Measurements from ENCODE around the gene SLC39A7. TPM values are rescaled to one million over a fixed set of nuclear protein-coding genes. Genes with fewer than 3 reads are reported as not detected.

Gene SLC39A7
- polyA plus RNA-seq, 4 donors = 38.9 to 162 (median 79.1) TPM

DNA sequence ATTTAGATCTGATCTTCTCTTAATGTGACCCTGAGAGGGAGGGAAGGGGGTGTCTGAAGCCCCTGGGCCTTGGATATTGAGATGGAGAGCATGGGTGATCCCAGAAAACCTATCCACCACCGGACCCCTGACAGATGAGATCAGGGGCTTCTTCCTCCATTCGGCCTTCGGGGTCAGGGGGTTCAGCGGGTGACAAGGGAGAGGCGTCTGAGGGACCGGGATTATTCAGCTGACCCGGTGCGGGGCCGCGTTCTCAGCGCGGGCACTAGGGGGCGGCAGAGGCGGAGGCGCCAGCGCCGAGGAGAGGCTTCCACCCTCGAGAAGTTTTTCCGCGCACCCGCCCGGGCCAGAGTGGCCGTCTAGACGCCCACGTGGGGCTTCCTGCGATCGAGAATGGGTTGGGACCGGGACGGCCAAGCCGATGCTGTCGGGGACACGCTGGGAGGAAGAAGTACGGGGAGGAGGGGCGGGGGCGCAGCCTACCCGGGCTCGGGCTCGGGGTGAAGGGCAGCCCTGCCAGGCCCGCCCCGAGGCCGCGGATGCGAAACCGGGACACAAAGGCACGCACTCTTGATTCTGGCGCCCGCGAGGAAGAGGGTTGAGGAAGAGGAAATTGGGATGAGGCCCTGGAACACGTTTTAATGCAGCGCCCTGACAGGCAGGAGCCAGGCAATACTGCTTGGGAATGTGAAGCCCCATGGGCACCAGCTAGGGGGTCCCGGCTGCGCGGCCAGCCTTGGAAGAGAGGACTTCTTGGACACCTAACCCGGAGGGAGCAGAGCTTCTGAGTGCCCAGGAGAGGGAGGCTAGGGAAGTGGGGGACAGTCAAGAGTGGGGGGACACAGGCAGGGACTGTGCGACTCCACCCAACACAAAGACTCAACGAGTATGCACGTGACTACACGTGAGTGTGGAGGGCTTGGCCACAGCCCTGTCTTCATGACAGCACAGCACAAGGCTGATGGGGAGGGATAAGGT lies 39.0 kb upstream of the SLC39A7 start:
- no peak for FAIRE-seq
- 7 to 8% (median 7%) methylated on average over 45 to 58 of the region's 58 CpGs for WGBS, 3 donors
- H3K27ac ChIP-seq (ENCODE audit: low read depth in 1 of 3, low read length in 2 of 3) = peak overlapping the region in 1 of 3 donors; percentile 59

DNA sequence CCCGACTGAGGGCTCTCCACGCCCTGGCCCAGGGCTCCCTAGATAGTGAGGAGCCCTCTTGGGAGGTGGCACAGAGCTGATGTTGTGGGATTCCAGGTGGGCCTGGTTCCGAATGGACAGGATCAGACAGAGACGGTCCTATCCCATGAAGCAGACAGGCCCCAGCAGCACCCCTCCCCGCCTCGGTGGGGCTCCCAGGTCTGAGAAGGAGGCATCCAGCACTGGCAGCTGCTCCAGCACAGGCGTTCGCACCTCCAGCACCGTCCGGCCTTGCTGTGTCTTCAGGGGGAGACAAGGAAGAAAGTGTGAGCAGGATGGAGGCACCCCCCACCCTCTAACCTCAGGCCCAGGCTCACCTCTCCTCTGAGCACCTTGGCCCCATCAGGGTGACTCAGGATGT lies 37.1 kb upstream of the SLC39A7 start:
- 52 to 80% (median 77%) methylated on average over 8 to 10 of the region's 10 CpGs for WGBS, 3 donors
- Histone ChIP-seq H3K27me3 (ENCODE audit: control insufficient read depth in 3 of 3, insufficient read depth in 3 of 3, low read length in 3 of 3) (peaks cover 0 to 7% (median 0%) of the 10 kb centered on the region in 3 donors), H3K4me3 (ENCODE audit: low read depth in 1 of 3, low read length in 3 of 3) (no peak overlapping the region), H3K27ac (ENCODE audit: low read depth in 1 of 3, low read length in 2 of 3) (no peak overlapping the region), H3K36me3 (ENCODE audit: control insufficient read depth in 3 of 3, insufficient read depth in 2 of 3, low read depth in 1 of 3, low read length in 3 of 3) (no peaks in the 10 kb centered on the region), H3K4me1 (ENCODE audit: control insufficient read depth in 3 of 3, insufficient read depth in 2 of 3, low read depth in 1 of 3, low read length in 2 of 3) (peaks cover 2 to 8% (median 6%) of the 10 kb centered on the region in 3 donors), H3K9me3 (ENCODE audit: control insufficient read depth in 2 of 2, insufficient read depth in 1 of 2, low read depth in 1 of 2, low read length in 1 of 2) (no peaks in the 10 kb centered on the region)
- no peak for FAIRE-seq
- no peak for DNase-seq

More for the DNA sequence above, 39.0 kb upstream of the SLC39A7 start:
- Histone ChIP-seq H3K36me3 (ENCODE audit: control insufficient read depth in 3 of 3, insufficient read depth in 2 of 3, low read depth in 1 of 3, low read length in 3 of 3) (no peaks in the 10 kb centered on the region), H3K4me3 (ENCODE audit: low read depth in 1 of 3, low read length in 3 of 3) (peak overlapping the region in 2 of 3 donors; percentile 38 to 47), H3K4me1 (ENCODE audit: control insufficient read depth in 3 of 3, insufficient read depth in 2 of 3, low read depth in 1 of 3, low read length in 2 of 3) (peaks cover 2 to 8% (median 6%) of the 10 kb centered on the region in 3 donors), H3K9me3 (ENCODE audit: control insufficient read depth in 2 of 2, insufficient read depth in 1 of 2, low read depth in 1 of 2, low read length in 1 of 2) (no peaks in the 10 kb centered on the region), H3K27me3 (ENCODE audit: control insufficient read depth in 3 of 3, insufficient read depth in 3 of 3, low read length in 3 of 3) (peaks cover 0 to 7% (median 0%) of the 10 kb centered on the region in 3 donors)
- peak; percentile 64 to 86 for DNase-seq

DNA sequence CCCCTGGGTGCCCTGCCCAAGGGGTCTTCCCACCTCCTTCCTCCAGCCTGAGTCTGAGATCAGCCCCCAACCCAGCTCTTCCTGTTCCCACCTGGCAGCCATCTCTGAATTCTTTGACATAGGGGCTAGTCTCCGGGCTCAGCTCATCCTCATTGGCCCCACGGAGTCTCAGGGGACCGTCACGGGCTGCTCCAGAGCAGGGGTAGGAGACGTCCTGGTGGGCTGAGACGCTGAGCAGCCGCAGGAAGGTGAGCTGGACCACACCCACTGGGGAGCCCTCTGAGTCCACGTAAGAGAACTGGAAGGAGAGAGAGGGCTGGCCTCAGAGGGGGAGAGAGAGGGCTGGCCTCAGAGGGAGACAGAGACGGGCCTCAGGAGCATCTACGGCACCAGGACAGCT lies 36.5 kb upstream of the SLC39A7 start:
- no peak for DNase-seq
- 48 to 57% (median 54%) methylated on average over 10 of the region's 10 CpGs for WGBS, 3 donors
- Histone ChIP-seq H3K27me3 (ENCODE audit: control insufficient read depth in 3 of 3, insufficient read depth in 3 of 3, low read length in 3 of 3) (peaks cover 0 to 7% (median 0%) of the 10 kb centered on the region in 3 donors), H3K36me3 (ENCODE audit: control insufficient read depth in 3 of 3, insufficient read depth in 2 of 3, low read depth in 1 of 3, low read length in 3 of 3) (no peaks in the 10 kb centered on the region), H3K4me3 (ENCODE audit: low read depth in 1 of 3, low read length in 3 of 3) (no peak overlapping the region), H3K27ac (ENCODE audit: low read depth in 1 of 3, low read length in 2 of 3) (no peak overlapping the region), H3K4me1 (ENCODE audit: control insufficient read depth in 3 of 3, insufficient read depth in 2 of 3, low read depth in 1 of 3, low read length in 2 of 3) (peaks cover 2 to 8% (median 6%) of the 10 kb centered on the region in 3 donors), H3K9me3 (ENCODE audit: control insufficient read depth in 2 of 2, insufficient read depth in 1 of 2, low read depth in 1 of 2, low read length in 1 of 2) (no peaks in the 10 kb centered on the region)
- FAIRE-seq = no peak

DNA sequence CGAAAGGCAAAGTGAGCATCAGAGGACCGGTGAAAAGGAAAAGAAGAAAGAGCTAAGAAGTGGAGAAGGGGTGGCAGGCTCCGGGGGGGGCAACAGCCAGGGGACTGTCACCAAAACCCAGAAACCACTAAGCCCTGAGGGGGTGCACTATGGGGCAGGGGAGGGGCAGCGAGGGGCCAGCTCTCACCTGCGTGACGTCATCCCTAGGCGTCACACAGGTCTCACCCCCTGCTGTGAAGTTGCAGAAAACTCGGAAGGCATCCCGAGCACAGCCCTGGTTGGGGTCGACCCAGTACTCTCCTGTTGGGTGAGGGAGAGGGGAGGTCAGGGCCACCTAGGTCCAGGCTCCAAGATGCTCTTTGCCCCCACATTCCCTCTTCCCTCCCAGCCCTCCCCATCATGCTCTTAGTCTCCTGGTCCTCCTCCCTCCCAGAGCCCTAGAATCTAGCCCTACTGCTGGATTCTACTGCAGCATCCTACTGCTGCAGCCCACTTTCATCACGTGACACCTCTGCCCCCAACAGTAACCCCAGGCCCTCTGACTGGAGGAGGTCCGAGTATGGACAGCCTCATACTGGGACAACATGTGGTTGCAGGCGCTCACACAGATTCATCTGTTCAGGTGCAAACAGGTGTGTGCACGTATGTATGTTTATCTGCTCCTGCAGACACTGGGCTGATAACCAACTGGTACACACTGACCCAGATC lies 35.8 kb upstream of the SLC39A7 start:
- WGBS, 3 donors = 47 to 64% (median 51%) methylated on average over 12 to 14 of the region's 14 CpGs
- no peak overlapping the region for H3K4me3 ChIP-seq (ENCODE audit: low read depth in 1 of 3, low read length in 3 of 3)
- peaks cover 2 to 8% (median 6%) of the 10 kb centered on the region in 3 donors for H3K4me1 ChIP-seq (ENCODE audit: control insufficient read depth in 3 of 3, insufficient read depth in 2 of 3, low read depth in 1 of 3, low read length in 2 of 3)
- DNase-seq = no peak
- FAIRE-seq = no peak
- H3K27ac ChIP-seq (ENCODE audit: low read depth in 1 of 3, low read length in 2 of 3) = no peak overlapping the region
- H3K36me3 ChIP-seq (ENCODE audit: control insufficient read depth in 3 of 3, insufficient read depth in 2 of 3, low read depth in 1 of 3, low read length in 3 of 3) = no peaks in the 10 kb centered on the region
- no peaks in the 10 kb centered on the region for H3K9me3 ChIP-seq (ENCODE audit: control insufficient read depth in 2 of 2, insufficient read depth in 1 of 2, low read depth in 1 of 2, low read length in 1 of 2)
- H3K27me3 ChIP-seq (ENCODE audit: control insufficient read depth in 3 of 3, insufficient read depth in 3 of 3, low read length in 3 of 3) = peaks cover 0 to 7% (median 0%) of the 10 kb centered on the region in 3 donors

GRCh38 chr6:33165581-33166258 lies 34.9 kb upstream of the SLC39A7 start:
- no peak overlapping the region for H3K4me3 ChIP-seq (ENCODE audit: low read depth in 1 of 3, low read length in 3 of 3)
- no peak overlapping the region for H3K27ac ChIP-seq (ENCODE audit: low read depth in 1 of 3, low read length in 2 of 3)
- FAIRE-seq (no peak), DNase-seq (no peak)
- peaks cover 2 to 8% (median 6%) of the 10 kb centered on the region in 3 donors for H3K4me1 ChIP-seq (ENCODE audit: control insufficient read depth in 3 of 3, insufficient read depth in 2 of 3, low read depth in 1 of 3, low read length in 2 of 3)
- no peaks in the 10 kb centered on the region for H3K36me3 ChIP-seq (ENCODE audit: control insufficient read depth in 3 of 3, insufficient read depth in 2 of 3, low read depth in 1 of 3, low read length in 3 of 3)
- H3K9me3 ChIP-seq (ENCODE audit: control insufficient read depth in 2 of 2, insufficient read depth in 1 of 2, low read depth in 1 of 2, low read length in 1 of 2) = no peaks in the 10 kb centered on the region
- H3K27me3 ChIP-seq (ENCODE audit: control insufficient read depth in 3 of 3, insufficient read depth in 3 of 3, low read length in 3 of 3) = peaks cover 0 to 7% (median 0%) of the 10 kb centered on the region in 3 donors
- 81 to 84% (median 83%) methylated on average over 17 of the region's 17 CpGs for WGBS, 3 donors

- FAIRE-seq = no peak
- DNase-seq = no peak
- no peak overlapping the region for H3K27ac ChIP-seq (ENCODE audit: low read depth in 1 of 3, low read length in 2 of 3)
- no peaks in the 10 kb centered on the region for H3K9me3 ChIP-seq (ENCODE audit: control insufficient read depth in 2 of 2, insufficient read depth in 1 of 2, low read depth in 1 of 2, low read length in 1 of 2)
- no peak overlapping the region for H3K4me3 ChIP-seq (ENCODE audit: low read depth in 1 of 3, low read length in 3 of 3)
- H3K36me3 ChIP-seq (ENCODE audit: control insufficient read depth in 3 of 3, insufficient read depth in 2 of 3, low read depth in 1 of 3, low read length in 3 of 3) = no peaks in the 10 kb centered on the region
- peaks cover 0 to 5% (median under 1%) of the 10 kb centered on the region in 3 donors for H3K4me1 ChIP-seq (ENCODE audit: control insufficient read depth in 3 of 3, insufficient read depth in 2 of 3, low read depth in 1 of 3, low read length in 2 of 3)
- 19 to 78% (median 65%) methylated on average over 2 to 6 of the region's 6 CpGs for WGBS, 3 donors
- H3K27me3 ChIP-seq (ENCODE audit: control insufficient read depth in 3 of 3, insufficient read depth in 3 of 3, low read length in 3 of 3) = peaks cover 0 to 7% (median 0%) of the 10 kb centered on the region in 3 donors
These were observed 34.3 kb upstream of the SLC39A7 start for GRCh38 chr6:33166363-33166762.

DNA sequence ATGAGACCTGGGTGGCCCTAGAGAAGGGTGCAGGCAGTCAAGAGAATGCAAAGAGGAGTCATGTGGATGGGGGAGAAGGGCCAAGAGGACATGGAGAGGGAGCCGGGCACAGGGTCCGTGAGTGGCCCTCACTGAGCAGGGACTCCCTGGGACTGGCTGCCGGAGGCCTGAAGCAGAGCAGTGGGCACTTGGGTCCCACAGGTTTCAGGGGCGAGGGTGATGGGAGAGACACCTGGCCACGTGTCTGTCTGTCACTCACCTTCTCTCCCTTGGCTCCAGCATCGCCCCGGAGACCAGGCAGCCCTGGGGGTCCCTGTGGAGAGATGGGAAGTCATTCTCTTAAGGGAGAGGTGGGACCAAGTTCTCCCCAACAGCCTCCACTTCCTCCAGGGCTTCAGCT lies 33.9 kb upstream of the SLC39A7 start:
- H3K4me3 ChIP-seq (ENCODE audit: low read depth in 1 of 3, low read length in 3 of 3) = no peak overlapping the region
- FAIRE-seq (no peak), DNase-seq (no peak)
- no peaks in the 10 kb centered on the region for H3K9me3 ChIP-seq (ENCODE audit: control insufficient read depth in 2 of 2, insufficient read depth in 1 of 2, low read depth in 1 of 2, low read length in 1 of 2)
- H3K4me1 ChIP-seq (ENCODE audit: control insufficient read depth in 3 of 3, insufficient read depth in 2 of 3, low read depth in 1 of 3, low read length in 2 of 3) = peaks cover 0 to 1% (median 0%) of the 10 kb centered on the region in 3 donors
- peaks cover 0 to 5% (median 0%) of the 10 kb centered on the region in 3 donors for H3K27me3 ChIP-seq (ENCODE audit: control insufficient read depth in 3 of 3, insufficient read depth in 3 of 3, low read length in 3 of 3)
- WGBS, 3 donors = 72 to 84% (median 79%) methylated on average over 6 to 7 of the region's 7 CpGs
- no peaks in the 10 kb centered on the region for H3K36me3 ChIP-seq (ENCODE audit: control insufficient read depth in 3 of 3, insufficient read depth in 2 of 3, low read depth in 1 of 3, low read length in 3 of 3)
- H3K27ac ChIP-seq (ENCODE audit: low read depth in 1 of 3, low read length in 2 of 3) = no peak overlapping the region
